ENCODE results near the gene KHDRBS2.

KHDRBS2 gene

DNA sequence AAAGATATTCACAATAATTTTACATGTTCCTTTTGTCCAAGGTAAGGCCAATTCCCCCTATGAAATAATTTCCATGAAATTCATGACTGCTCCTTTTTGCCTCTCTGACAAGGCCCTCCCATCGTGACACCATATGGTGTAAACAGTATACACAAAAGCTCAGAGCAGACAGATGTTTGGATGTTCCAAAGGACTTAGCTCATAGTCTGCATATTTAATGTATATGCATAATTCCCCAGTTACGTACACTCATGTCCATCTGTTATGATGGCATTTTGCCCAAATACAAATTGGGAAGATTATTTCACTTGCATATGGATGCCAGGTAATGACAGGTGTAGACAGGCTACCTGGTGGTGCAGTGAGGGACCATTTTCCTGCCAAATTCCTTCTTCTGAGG is 376.5 kb downstream of the KHDRBS2 start:
- no peak for TF ChIP-seq GATA2 (IDR thresholded peaks at IDR 0.05; ENCODE audit: low read depth, low read length)
- TF ChIP-seq GATA3 (IDR thresholded peaks at IDR 0.05; ENCODE audit: low read depth, low read length), result no peak

DNA sequence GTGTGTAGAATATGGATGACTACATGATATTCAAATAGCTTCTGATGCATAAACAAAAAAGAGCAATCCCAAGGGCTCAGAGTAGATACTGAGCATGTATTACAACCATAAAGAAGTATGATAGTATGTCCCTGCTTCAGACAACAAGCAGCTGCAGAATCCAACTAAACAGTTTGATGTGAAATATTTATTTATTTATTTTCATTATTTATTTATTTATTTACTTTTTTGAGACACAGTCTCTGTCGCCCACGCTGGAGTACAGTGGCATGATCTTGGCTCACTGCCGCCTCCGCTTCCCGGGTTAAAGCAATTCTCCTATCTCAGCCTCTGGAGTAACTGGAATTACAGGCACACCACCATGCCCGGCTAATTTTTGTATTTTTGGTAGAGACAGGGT is 384.3 kb downstream of the KHDRBS2 start:
- TF ChIP-seq GATA3 (IDR thresholded peaks at IDR 0.05; ENCODE audit: low read depth, low read length) (no peak), GATA2 (IDR thresholded peaks at IDR 0.05; ENCODE audit: low read depth, low read length) (no peak)

DNA sequence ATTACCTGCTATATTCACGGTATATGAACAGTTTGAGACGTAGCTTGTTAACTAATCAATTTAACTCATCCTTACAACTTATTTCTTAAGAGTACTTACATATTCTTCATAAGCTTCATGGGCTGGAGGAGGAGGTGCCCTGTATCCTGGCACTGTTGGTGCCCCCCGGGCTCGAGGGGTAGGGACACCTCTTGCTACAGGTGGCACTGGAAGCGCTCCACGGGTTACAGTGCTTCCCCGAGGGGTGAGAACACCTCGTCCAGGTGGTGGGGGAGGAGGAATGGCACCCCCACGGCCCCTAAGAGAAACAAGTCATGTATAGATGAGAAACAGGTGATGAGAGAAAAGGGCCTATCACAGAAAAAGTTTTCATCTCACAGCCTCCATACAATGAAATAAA is 391.5 kb downstream of the KHDRBS2 start:
- no peak for TF ChIP-seq GATA3 (IDR thresholded peaks at IDR 0.05; ENCODE audit: low read depth, low read length)

DNA sequence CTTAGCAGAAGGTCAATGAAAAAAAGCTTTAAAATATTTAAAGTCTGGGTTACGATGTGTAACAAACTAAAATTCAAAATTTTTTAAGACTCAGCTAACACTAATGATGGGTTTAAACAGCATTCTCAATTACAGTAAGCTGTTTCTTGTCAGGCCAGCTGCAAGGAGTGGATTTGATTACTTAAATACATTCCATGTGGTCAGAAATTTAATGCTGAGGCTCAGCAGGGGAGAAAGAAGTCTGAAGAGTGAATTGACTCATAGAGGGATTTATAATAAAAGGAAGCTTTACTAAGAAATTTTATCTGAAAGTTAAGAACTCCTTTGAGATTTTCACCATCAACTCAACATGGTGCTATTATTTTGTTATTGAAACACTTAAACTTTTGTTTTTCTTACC is 398.6 kb downstream of the KHDRBS2 start:
- TF ChIP-seq GATA3 (IDR thresholded peaks at IDR 0.05; ENCODE audit: low read depth, low read length) (no peak), GATA2 (IDR thresholded peaks at IDR 0.05; ENCODE audit: low read depth, low read length) (no peak)

DNA sequence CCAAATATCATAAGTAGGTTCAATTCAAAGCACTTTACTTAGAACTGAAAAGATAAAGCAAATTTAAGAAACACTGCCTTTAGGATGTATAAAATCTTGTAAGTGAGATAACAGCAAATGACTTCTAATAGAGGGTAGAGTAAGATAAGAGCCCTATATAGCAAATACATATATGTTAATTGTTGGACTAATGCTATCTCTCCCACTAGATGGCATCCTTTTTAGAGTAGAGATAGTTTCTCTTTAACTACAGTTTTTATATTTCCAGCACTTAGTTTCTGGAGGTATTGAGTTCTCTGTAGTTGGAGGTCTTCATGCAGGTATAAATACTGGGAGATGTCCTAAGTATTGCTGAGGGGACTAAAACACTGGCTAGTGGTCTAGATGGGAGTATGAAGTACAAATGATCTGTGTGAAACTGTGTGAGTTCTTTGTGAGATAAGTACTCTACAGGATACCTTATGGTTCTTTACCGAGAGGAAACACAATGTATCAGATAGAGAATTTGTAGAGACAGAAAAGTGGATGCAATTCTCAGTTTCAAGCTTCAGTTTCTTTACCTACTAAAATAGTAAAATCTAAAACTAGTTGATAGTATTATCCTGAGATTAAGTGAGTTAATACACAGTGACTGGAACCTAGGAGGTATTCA is 399.3 kb downstream of the KHDRBS2 start:
- no peak for TF ChIP-seq GATA2 (IDR thresholded peaks at IDR 0.05; ENCODE audit: low read depth, low read length)
- no peak for TF ChIP-seq GATA3 (IDR thresholded peaks at IDR 0.05; ENCODE audit: low read depth, low read length)

DNA sequence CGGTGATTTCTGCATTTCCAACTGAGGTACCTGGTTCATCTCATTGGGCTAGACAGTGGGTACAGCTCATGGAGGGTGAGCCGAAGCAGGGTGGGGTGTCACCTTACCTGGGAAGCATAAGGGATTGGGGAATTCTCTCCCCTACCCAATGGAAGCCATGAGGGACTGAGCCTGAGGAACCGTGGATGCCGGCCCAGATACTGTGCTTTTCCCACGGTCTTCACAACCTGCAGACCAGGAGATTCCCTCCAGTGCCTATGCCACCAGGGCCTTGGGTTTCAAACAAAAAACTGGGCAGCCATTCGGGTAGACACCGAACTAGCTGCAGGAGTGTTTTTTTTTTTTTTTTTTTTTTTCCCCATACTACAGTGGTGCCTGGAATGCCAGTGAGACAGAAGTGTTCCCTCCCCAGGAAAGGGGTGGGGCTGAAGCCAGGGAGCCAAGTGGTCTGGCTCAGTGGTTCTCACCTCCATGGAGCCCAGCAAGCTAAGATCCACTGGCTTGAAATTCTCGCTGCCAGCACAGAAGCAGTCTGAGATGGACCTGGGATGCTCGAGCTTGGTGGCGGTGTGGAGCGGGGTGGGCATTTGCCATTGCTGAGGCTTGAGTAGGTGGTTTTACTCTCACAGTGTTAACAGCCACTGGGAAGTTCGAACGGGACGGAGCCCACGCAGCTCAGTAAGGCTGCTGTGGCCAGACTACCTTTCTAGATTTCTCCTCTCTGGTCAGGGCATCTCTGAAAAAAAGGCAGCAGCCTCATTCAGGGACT is 416.2 kb downstream of the KHDRBS2 start:
- TF ChIP-seq GATA3 (IDR thresholded peaks at IDR 0.05; ENCODE audit: low read depth, low read length), result no peak

DNA sequence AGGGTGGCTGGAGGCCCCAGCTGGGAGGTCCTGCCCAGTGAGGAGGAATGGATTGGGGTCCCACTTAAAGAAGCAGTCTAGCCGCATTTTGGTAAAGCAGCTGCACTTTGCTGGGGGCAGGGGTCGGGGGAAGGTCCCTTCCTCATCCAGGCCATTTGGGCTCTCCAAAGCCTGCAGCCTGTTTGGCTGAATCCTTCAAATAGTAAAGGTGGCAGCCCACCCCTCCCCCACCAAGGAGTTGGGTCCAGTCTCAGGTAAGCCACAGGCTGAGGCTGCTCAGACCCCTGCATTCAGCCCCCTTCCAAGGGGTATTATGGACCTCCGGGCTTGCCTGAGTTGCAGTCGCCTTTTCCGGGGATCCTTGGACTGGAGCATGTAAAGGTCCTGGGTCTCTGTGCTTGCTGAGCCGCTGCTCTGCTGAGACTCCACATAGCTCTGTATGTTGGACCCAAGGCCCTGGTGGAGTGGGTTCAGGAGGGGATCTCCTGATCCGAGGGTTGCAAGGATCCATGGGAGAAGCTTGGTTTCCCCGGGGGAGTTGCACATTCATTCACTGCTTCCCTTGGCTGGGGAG is 417.4 kb downstream of the KHDRBS2 start:
- TF ChIP-seq GATA3 (IDR thresholded peaks at IDR 0.05; ENCODE audit: low read depth, low read length) (no peak), GATA2 (IDR thresholded peaks at IDR 0.05; ENCODE audit: low read depth, low read length) (no peak)

DNA sequence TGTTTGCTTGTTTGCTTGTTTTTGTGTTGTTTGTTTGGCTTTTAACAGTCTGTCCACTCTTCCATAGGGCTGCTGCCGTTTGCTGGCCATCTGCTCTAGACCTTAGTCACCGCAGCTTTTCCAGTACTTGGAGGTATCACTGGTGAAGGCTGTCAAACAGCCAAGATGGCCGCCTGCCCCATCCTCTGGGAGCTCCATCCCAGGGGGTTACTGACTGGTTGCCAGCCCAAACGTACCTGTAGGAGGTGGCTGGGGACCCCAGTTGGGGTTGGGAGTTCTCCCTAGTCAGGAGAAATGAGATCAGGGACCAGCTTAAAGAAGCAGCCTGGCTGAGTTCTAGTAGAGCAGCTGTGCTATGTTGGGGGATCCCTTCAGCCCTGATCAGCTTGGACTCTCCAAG is 418.4 kb downstream of the KHDRBS2 start:
- TF ChIP-seq GATA2 (IDR thresholded peaks at IDR 0.05; ENCODE audit: low read depth, low read length) (no peak), GATA3 (IDR thresholded peaks at IDR 0.05; ENCODE audit: low read depth, low read length) (no peak)

DNA sequence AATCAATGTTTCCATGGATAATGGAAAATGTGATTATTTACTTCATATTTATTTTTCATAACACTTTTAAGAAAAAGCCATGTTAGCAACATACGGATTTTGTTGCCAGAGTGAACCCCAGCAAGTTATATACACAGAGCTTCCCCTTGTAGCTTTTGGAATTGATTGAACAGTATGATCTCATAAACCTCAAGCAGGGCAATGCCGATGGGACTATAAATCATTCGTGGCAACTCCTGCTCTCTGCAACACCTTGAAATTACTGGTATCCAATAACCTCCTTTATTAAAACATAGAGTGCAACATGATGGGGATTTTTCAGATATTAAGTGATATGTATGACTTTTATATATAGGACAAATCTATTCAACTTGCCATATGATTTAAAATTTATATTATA is 428.5 kb downstream of the KHDRBS2 start:
- TF ChIP-seq GATA3 (IDR thresholded peaks at IDR 0.05; ENCODE audit: low read depth, low read length), result no peak
- no peak for TF ChIP-seq GATA2 (IDR thresholded peaks at IDR 0.05; ENCODE audit: low read depth, low read length)

DNA sequence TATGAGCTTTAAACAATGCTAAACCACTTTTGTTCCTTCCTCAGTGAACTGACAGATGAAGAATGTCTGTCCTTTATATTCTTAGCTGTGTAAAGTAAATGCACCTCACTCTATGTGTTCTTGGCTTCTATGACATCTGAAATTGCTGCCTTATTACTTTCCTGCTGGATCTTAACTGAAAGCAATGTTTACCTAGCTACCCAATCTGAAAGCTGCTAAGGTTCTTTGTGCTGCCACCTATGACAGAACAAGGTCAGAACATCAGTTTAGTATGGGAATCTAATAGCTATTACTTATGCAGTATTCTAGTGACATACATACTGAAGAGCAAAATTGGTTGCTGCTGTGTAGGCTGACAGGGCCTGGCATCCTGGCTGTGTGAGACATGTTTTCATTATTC is 444.1 kb downstream of the KHDRBS2 start:
- TF ChIP-seq GATA2 (IDR thresholded peaks at IDR 0.05; ENCODE audit: low read depth, low read length), result no peak
- no peak for TF ChIP-seq GATA3 (IDR thresholded peaks at IDR 0.05; ENCODE audit: low read depth, low read length)

DNA sequence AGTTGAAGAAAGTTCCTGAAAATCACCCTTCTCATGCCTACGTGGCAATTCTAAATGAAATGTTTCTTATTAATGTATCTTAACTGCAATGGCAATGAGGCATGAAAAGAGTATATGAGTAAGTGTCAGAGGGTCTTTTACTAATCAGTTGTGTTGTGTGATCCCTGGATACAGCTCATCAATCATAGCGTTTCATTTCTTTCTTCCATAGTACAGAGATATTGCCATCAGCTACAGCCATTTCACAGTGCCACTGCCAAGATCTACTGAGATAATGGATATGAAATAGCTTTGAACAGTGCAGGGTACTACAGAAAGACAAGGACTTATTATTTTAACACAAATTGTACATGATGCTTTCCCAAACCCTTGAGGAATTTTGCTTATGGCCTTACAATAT is 450.8 kb downstream of the KHDRBS2 start:
- TF ChIP-seq GATA3 (IDR thresholded peaks at IDR 0.05; ENCODE audit: low read depth, low read length), result no peak
- no peak for TF ChIP-seq GATA2 (IDR thresholded peaks at IDR 0.05; ENCODE audit: low read depth, low read length)

DNA sequence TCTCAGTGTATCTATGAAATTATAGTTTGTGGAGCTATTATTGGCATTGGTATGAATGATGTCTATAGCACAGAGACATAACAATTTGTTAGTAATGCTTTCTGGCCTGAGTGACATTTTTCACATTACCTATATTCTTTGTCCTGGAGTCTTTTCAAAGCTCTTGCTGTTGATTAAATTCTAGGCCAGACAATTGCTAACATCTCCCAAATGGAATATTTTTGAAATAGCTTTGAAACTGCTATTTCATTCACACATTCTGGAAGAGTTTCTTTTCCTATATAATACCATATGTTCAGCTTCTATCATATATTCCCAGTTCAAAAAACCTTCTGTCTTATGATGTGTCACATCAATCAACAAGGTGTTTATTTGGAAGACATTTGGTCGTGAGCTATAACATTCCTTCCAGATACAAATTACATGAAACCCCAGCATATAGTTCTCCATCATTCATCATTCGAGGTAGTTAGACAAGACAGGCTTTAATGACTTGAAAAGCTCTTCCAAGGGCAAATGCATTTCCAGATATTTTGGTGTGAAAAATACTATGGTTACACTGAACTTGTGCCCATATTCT is 452.8 kb downstream of the KHDRBS2 start:
- TF ChIP-seq GATA2 (IDR thresholded peaks at IDR 0.05; ENCODE audit: low read depth, low read length), result no peak
- TF ChIP-seq GATA3 (IDR thresholded peaks at IDR 0.05; ENCODE audit: low read depth, low read length), result no peak

DNA sequence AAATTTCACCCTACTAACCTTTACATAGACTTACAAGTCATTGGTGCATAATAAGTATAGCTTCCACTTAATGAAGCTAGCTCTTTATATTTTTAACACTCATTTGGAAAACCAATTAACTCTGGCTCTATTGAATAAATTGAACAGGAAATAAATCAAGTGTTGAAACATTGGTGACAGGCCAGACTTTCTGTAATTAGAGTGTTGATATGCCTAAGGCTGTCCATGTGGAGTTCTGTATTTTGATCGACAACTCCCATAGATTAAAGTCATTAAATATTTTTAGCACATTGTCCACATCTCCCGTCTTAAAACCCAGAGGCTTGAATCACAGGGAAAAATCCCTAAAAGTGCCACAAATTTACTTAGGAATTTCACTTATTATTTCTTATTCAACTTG is 468.3 kb downstream of the KHDRBS2 start:
- TF ChIP-seq GATA3 (IDR thresholded peaks at IDR 0.05; ENCODE audit: low read depth, low read length) (no peak), GATA2 (IDR thresholded peaks at IDR 0.05; ENCODE audit: low read depth, low read length) (no peak)

DNA sequence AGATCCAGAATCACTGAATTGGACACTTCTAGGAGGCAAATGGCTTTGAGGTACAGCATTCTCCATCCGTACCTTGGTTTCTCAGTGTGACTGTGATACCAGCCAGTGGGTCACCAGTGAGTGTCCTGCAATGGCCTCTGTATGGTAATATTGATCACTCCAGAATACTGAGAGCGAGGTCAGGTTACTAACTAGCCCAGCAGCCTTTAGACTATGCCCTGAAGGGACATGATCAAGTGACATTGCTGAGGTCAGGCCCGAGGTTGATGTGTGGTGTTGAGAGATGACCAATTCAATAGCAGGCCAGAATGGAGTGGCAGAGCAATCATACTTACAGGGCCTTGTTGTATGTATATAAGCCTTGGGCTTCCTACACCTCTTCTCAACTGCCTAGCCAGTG is 476.0 kb downstream of the KHDRBS2 start:
- no peak for TF ChIP-seq GATA3 (IDR thresholded peaks at IDR 0.05; ENCODE audit: low read depth, low read length)
- no peak for TF ChIP-seq GATA2 (IDR thresholded peaks at IDR 0.05; ENCODE audit: low read depth, low read length)
